ENCODE results near the gene RIMS4.

The RIMS4 gene

DNA sequence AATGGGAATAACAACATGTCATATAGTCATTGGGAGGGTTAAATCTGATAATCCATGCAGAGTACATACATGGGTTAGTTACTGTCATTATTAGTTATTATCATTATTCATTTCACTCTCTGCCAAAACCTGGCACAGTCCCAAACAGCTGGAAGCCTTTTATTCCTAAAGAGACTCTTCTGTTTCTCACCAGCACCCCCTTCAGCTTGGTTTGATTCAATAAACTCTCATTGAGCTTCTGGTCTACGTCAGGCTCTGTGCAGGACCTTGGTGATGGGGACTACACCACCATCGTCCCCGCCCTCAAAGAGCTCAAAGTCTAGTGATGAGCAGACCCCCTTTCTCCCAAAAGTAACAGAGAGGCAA, 62.4 kb downstream of the RIMS4 start:
- Histone ChIP-seq H3K9ac (ENCODE audit: low read length) (no peak overlapping the region), H2BK120ac (ENCODE audit: insufficient read depth, low read length, poor library complexity) (no peak overlapping the region), H2AFZ (ENCODE audit: insufficient read depth, low read length, poor library complexity) (no peak overlapping the region), H3K79me2 (ENCODE audit: control insufficient read depth, insufficient read depth, low read length, poor library complexity) (no peaks in the 10 kb centered on the region), H3K4me2 (ENCODE audit: low read length) (no peak overlapping the region), H3K4ac (ENCODE audit: low read depth, low read length) (no peak overlapping the region), H4K91ac (ENCODE audit: low read depth, low read length) (no peak overlapping the region), H3K27me3 (ENCODE audit: insufficient read depth, low read length) (peaks cover 22% of the 10 kb centered on the region), H3K4me3 (ENCODE audit: low read depth, low read length) (no peak overlapping the region), H3K4me1 (ENCODE audit: control insufficient read depth in 1 of 2, insufficient read depth in 2 of 2, low read length in 2 of 2) (peaks cover 2 to 3% of the 10 kb centered on the region in 2 experiments), H3K79me1 (ENCODE audit: low read length) (no peaks in the 10 kb centered on the region), H3K14ac (ENCODE audit: low read length) (no peak overlapping the region), H4K8ac (ENCODE audit: low read depth, low read length) (no peak overlapping the region), H2AK5ac (ENCODE audit: low read length) (no peak overlapping the region), H3K9me3 (ENCODE audit: insufficient read depth, low read depth, low read length) (no peaks in the 10 kb centered on the region), H3K18ac (ENCODE audit: low read length) (no peak overlapping the region), H3K27ac (ENCODE audit: low read depth, low read length) (no peak overlapping the region), H4K12ac (ENCODE audit: low read depth, low read length) (no peak overlapping the region), H3K23ac (ENCODE audit: low read length) (no peak overlapping the region), H2BK5ac (ENCODE audit: low read depth, low read length, poor library complexity) (no peak overlapping the region), H2BK12ac (ENCODE audit: low read length) (no peak overlapping the region), H3K36me3 (ENCODE audit: control insufficient read depth in 1 of 2, insufficient read depth in 2 of 2, low read length in 2 of 2) (no peaks in the 10 kb centered on the region)
- no CpG with 5 or more reads among the region's 3 CpGs for WGBS (ENCODE audit: extremely low coverage, insufficient coverage, insufficient read length)
- no peak for DNase-seq

DNA sequence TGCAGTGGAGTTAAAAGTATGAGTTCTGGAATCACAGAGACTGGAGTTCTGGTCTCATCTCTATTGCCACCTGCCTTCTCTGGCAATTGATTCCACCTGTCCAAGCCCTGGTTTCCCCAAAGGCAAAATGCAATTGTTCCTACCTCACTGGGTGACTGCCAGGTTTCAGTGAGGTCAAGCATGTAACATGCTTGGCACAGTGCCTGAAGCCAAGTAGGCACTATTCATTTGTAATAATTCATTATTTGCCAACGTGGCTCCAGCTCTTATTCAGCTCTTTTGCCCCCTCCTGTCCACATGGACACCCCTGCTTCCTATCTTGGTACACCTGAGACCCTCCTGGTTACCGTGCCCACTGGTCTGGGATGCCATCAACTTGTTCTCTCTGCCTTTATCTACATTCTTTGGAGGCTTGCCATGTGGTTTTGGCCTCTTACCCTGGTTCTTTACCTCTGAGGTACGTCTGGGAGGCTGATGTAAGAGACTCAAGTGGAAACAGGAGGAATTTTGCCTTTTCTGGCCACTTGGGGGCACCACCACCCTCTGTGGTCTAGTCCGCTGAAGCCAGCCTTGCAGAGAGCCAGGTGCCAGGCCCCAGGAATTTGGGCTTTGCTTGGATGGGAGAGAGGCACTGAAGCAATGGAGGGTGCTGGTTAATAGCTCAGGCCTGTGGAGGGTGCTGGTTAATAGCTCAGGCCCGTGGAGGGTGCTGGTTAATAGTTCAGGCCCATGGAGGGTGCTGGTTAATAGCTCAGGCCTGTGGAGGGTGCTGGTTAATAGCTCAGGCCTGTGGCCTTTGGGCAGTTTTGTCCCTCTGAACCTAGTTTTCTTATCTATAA, 63.0 kb downstream of the RIMS4 start:
- H3K4ac ChIP-seq (ENCODE audit: low read depth, low read length): no peak overlapping the region
- WGBS (ENCODE audit: extremely low coverage, insufficient coverage, insufficient read length): no CpG with 5 or more reads among the region's 5 CpGs

DNA sequence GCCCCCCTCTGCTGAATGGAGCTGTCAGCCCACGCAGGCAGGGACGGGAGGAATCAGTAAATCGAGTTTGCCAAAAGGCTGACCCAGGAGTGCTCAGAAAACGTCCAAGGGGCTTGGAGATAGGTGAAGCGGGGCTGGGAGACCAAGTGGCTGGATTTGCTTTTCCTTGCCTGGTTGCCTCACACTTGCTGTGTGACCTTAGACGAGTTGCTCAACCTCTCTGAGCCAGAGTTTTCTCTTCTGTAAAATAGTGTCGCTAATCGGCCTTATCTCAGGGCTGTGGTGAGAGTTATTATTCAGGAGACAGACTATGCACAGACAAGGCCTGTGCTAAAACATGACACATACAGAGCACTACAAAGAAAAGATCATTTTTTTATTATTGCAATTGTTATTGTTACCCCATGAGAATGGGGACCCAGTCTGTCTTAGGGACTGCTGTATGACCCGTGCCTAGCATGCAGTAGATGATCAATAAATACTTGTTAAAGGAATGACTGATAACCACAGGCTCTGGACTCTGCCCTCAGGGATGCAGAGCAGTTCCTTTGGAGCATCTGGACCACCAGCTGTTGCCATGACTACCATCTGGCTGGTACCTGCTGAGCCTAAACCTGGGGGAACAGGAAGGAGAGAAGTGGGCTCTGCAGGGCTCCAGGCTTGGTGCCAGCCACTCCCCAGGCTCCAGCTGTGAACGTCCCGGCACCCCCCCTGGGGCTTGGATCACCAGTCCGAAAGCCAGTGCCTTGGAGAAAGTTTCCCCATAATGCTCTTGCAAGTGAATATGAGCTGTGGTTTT, 63.8 kb downstream of the RIMS4 start:
- no peak overlapping the region for H4K91ac ChIP-seq (ENCODE audit: low read depth, low read length)
- no CpG with 5 or more reads among the region's 12 CpGs for WGBS (ENCODE audit: extremely low coverage, insufficient coverage, insufficient read length)

More for the DNA sequence above, 63.0 kb downstream of the RIMS4 start:
- H3K9ac ChIP-seq (ENCODE audit: low read length): no peak overlapping the region
- peak; percentile 75 to 82 for DNase-seq
- H3K23ac ChIP-seq (ENCODE audit: low read length): no peak overlapping the region
- no peak overlapping the region for H3K4me2 ChIP-seq (ENCODE audit: low read length)
- H2BK120ac ChIP-seq (ENCODE audit: insufficient read depth, low read length, poor library complexity): no peak overlapping the region
- no peaks in the 10 kb centered on the region for H3K79me2 ChIP-seq (ENCODE audit: control insufficient read depth, insufficient read depth, low read length, poor library complexity)
- no peak overlapping the region for H4K8ac ChIP-seq (ENCODE audit: low read depth, low read length)
- H3K36me3 ChIP-seq (ENCODE audit: control insufficient read depth in 1 of 2, insufficient read depth in 2 of 2, low read length in 2 of 2): no peaks in the 10 kb centered on the region
- H3K14ac ChIP-seq (ENCODE audit: low read length): no peak overlapping the region
- H4K12ac ChIP-seq (ENCODE audit: low read depth, low read length): no peak overlapping the region
- no peak overlapping the region for H2AK5ac ChIP-seq (ENCODE audit: low read length)
- no peak overlapping the region for H2BK5ac ChIP-seq (ENCODE audit: low read depth, low read length, poor library complexity)
- H3K18ac ChIP-seq (ENCODE audit: low read length): no peak overlapping the region
- no peaks in the 10 kb centered on the region for H3K79me1 ChIP-seq (ENCODE audit: low read length)
- H3K27ac ChIP-seq (ENCODE audit: low read depth, low read length): no peak overlapping the region
- no peaks in the 10 kb centered on the region for H3K9me3 ChIP-seq (ENCODE audit: insufficient read depth, low read depth, low read length)
- peaks cover 2 to 3% of the 10 kb centered on the region in 2 experiments for H3K4me1 ChIP-seq (ENCODE audit: control insufficient read depth in 1 of 2, insufficient read depth in 2 of 2, low read length in 2 of 2)
- no peak overlapping the region for H3K4me3 ChIP-seq (ENCODE audit: low read depth, low read length)
- H3K27me3 ChIP-seq (ENCODE audit: insufficient read depth, low read length): peaks cover 22% of the 10 kb centered on the region
- no peak overlapping the region for H4K91ac ChIP-seq (ENCODE audit: low read depth, low read length)
- no peak overlapping the region for H2AFZ ChIP-seq (ENCODE audit: insufficient read depth, low read length, poor library complexity)
- H2BK12ac ChIP-seq (ENCODE audit: low read length): no peak overlapping the region

DNA sequence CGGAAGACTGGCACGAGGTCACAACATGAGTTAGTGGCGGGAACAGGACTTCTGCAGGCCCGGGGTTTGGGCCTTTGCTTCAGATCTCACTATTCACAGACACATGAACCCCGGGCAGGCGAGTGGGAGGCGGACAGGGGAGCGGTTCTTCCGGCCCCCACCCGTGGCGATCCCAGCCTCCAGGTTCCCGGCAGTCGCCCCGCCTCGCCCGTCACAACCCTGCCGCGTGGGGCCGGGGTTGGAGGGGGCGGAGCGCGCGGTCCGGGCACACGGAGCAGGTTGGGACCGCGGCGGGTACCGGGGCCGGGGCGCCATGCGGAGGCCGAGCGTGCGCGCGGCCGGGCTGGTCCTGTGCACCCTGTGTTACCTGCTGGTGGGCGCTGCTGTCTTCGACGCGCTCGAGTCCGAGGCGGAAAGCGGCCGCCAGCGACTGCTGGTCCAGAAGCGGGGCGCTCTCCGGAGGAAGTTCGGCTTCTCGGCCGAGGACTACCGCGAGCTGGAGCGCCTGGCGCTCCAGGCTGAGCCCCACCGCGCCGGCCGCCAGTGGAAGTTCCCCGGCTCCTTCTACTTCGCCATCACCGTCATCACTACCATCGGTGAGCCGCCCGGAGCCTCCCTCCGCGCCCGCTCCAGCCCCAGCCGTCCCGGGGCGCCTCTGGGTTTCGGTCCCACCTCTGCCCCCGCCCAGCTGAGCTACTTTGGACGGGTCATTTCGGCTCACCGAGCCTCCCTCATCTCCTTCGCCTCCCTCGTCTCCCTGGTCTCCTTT, 64.6 kb downstream of the RIMS4 start, which contains the start of gene KCNK15:
TSS of gene KCNK15 (plus strand) at position 268 of the 769 bp plus-strand sequence. CDS start at position 314, 46 bp downstream.
- Histone ChIP-seq H2BK12ac (ENCODE audit: low read length) (no peak within 1 kb of the TSS), H3K4me2 (ENCODE audit: low read length) (peak within 1 kb of the TSS; percentile 69), H4K8ac (ENCODE audit: low read depth, low read length) (no peak within 1 kb of the TSS), H3K4me1 (ENCODE audit: control insufficient read depth in 1 of 2, insufficient read depth in 2 of 2, low read length in 2 of 2) (peaks cover 2 to 3% of the 10 kb centered on the region in 2 experiments), H2BK5ac (ENCODE audit: low read depth, low read length, poor library complexity) (no peak within 1 kb of the TSS), H4K91ac (ENCODE audit: low read depth, low read length) (no peak within 1 kb of the TSS), H3K27ac (ENCODE audit: low read depth, low read length) (no peak within 1 kb of the TSS), H3K23ac (ENCODE audit: low read length) (no peak within 1 kb of the TSS), H4K12ac (ENCODE audit: low read depth, low read length) (no peak within 1 kb of the TSS), H3K27me3 (ENCODE audit: insufficient read depth, low read length) (peaks cover 22% of the 10 kb centered on the region), H2BK120ac (ENCODE audit: insufficient read depth, low read length, poor library complexity) (no peak within 1 kb of the TSS), H3K79me2 (ENCODE audit: control insufficient read depth, insufficient read depth, low read length, poor library complexity) (no peaks in the 10 kb centered on the region), H3K9me3 (ENCODE audit: insufficient read depth, low read depth, low read length) (no peaks in the 10 kb centered on the region), H3K4me3 (ENCODE audit: low read depth, low read length) (peak within 1 kb of the TSS; percentile 42), H3K9ac (ENCODE audit: low read length) (no peak within 1 kb of the TSS), H3K4ac (ENCODE audit: low read depth, low read length) (no peak within 1 kb of the TSS), H3K14ac (ENCODE audit: low read length) (no peak within 1 kb of the TSS), H2AFZ (ENCODE audit: insufficient read depth, low read length, poor library complexity) (peak within 1 kb of the TSS; percentile 50), H2AK5ac (ENCODE audit: low read length) (no peak within 1 kb of the TSS), H3K18ac (ENCODE audit: low read length) (no peak within 1 kb of the TSS), H3K79me1 (ENCODE audit: low read length) (no peaks in the 10 kb centered on the region), H3K36me3 (ENCODE audit: control insufficient read depth in 1 of 2, insufficient read depth in 2 of 2, low read length in 2 of 2) (no peaks in the 10 kb centered on the region)
- no CpG with 5 or more reads among the region's 81 CpGs for WGBS (ENCODE audit: extremely low coverage, insufficient coverage, insufficient read length)
- no peak for DNase-seq

More for the DNA sequence above, 63.8 kb downstream of the RIMS4 start:
- H4K8ac ChIP-seq (ENCODE audit: low read depth, low read length): no peak overlapping the region
- H3K27ac ChIP-seq (ENCODE audit: low read depth, low read length): no peak overlapping the region
- no peak overlapping the region for H2AFZ ChIP-seq (ENCODE audit: insufficient read depth, low read length, poor library complexity)
- no peak overlapping the region for H4K12ac ChIP-seq (ENCODE audit: low read depth, low read length)
- no peak overlapping the region for H3K18ac ChIP-seq (ENCODE audit: low read length)
- H3K4me1 ChIP-seq (ENCODE audit: control insufficient read depth in 1 of 2, insufficient read depth in 2 of 2, low read length in 2 of 2): peaks cover 2 to 3% of the 10 kb centered on the region in 2 experiments
- H3K9ac ChIP-seq (ENCODE audit: low read length): no peak overlapping the region
- H3K4ac ChIP-seq (ENCODE audit: low read depth, low read length): no peak overlapping the region
- H3K4me3 ChIP-seq (ENCODE audit: low read depth, low read length): no peak overlapping the region
- no peaks in the 10 kb centered on the region for H3K9me3 ChIP-seq (ENCODE audit: insufficient read depth, low read depth, low read length)
- peaks cover 22% of the 10 kb centered on the region for H3K27me3 ChIP-seq (ENCODE audit: insufficient read depth, low read length)
- H2BK5ac ChIP-seq (ENCODE audit: low read depth, low read length, poor library complexity): no peak overlapping the region
- peak in 1 of 2 donors; percentile 30 for DNase-seq
- no peaks in the 10 kb centered on the region for H3K36me3 ChIP-seq (ENCODE audit: control insufficient read depth in 1 of 2, insufficient read depth in 2 of 2, low read length in 2 of 2)
- H2BK120ac ChIP-seq (ENCODE audit: insufficient read depth, low read length, poor library complexity): no peak overlapping the region
- H3K79me1 ChIP-seq (ENCODE audit: low read length): no peaks in the 10 kb centered on the region
- no peak overlapping the region for H3K14ac ChIP-seq (ENCODE audit: low read length)
- no peak overlapping the region for H2AK5ac ChIP-seq (ENCODE audit: low read length)
- H3K4me2 ChIP-seq (ENCODE audit: low read length): peak overlapping the region; percentile 69
- H3K79me2 ChIP-seq (ENCODE audit: control insufficient read depth, insufficient read depth, low read length, poor library complexity): no peaks in the 10 kb centered on the region
- H2BK12ac ChIP-seq (ENCODE audit: low read length): no peak overlapping the region
- H3K23ac ChIP-seq (ENCODE audit: low read length): no peak overlapping the region

Measured in trophoblast cell (in vitro differentiated cells and primary cell).